Adrenal gland (tissue), 12 donors: Measurements from ENCODE around the gene NCK2. TPM values are rescaled to one million over a fixed set of nuclear protein-coding genes. Genes with fewer than 3 reads are reported as not detected.
A peak's percentile ranks its signal among the peaks of the same experiment; 100 is the strongest.

Experiments
- DNase-seq, 7 donors: peaks; one replicate each; pipeline ENCODE4 v3.0.0-alpha.2; 2019 to 2020
- H3K27ac ChIP-seq, 5 donors: fragments of 200-600 bp; sonication (generic) in 4 of 5; 1 replicate in 3 of 5; 2 replicates in 2 of 5; pipeline versions ENCODE4 v1.5.1 to v1.8.0; 2016 to 2020; ENCODE audit warnings: mild to moderate bottlenecking in 1 of 5
- H3K27me3 ChIP-seq: fragments of 200-600 bp; 2 replicates; pipeline ENCODE4 v1.8.0; 2021
- H3K36me3 ChIP-seq, 2 donors: fragments of 200-600 bp; replicated peaks in 1 of 2; 1 replicate in 1 of 2; 2 replicates in 1 of 2; pipeline versions ENCODE4 v1.5.1 to v1.8.0; 2018 to 2022
- H3K4me1 ChIP-seq, 2 donors: fragments of 200-600 bp; replicated peaks in 1 of 2; 1 replicate in 1 of 2; 2 replicates in 1 of 2; pipeline versions ENCODE4 v1.5.1 to v1.8.0; 2018 to 2021
- H3K4me3 ChIP-seq, 4 donors: fragments of 200-600 bp; sonication (generic) in 3 of 4; one replicate each; pipeline ENCODE4 v1.5.1; 2016 to 2018
- H3K9me3 ChIP-seq, 3 donors: fragments of 200-600 bp; sonication (generic) in 1 of 3; replicated peaks in 1 of 3; 1 replicate in 2 of 3; 2 replicates in 1 of 3; pipeline versions ENCODE4 v1.5.1 to v1.8.0; 2016 to 2021
- POLR2A ChIP-seq, 2 donors: fragments of 450-650 bp; IDR thresholded peaks; one replicate each; pipeline ENCODE4 v1.6.1; 2017; ENCODE audit warnings: antibody characterized with exemption in 2 of 2, mild to moderate bottlenecking in 2 of 2, moderate library complexity in 1 of 2
- WGBS, 4 donors: extraction: QIAGEN DNeasy Blood & Tissue Kit in 2 of 4; methylation state at CpG; one replicate each; pipeline versions ENCODE4 v1.1.5 to v1.1.7; 2013 to 2017; 5-methylcytosine and 5-hydroxymethylcytosine counted together
- intact Hi-C, 2 donors: fragments of 100-400 bp; cut with DNase I; formaldehyde crosslinking; loops; one replicate each; pipeline versions ENCODE4 v1.14.1 to v1.15.0; 2022 to 2023
- polyA plus RNA-seq, 3 donors: library from polyadenylated mRNA; stranded (reverse); fragments of 200-250 nt in 2 of 3; fragments of 350-450 nt in 1 of 3; fragmentation: Illumina TruSeq in 1 of 3; extraction: RNeasy Lipid Tissue Mini Kit (QIAGEN cat#74804) in 1 of 3; gene quantifications; one replicate each; pipeline ENCODE4 v1.2.3, GENCODE V29; 2013 to 2014
- total RNA-seq, 9 donors: library from RNA; depleted of rRNA in 4 of 9; stranded (reverse); fragments of >200 nt in 4 of 9; fragments of 120-200 nt in 1 of 9; fragmentation: NEBNext Ultra II Directional in 1 of 9; extraction: Animal tissue kit (Norgen Biotek cat#: 25700) in 1 of 9; gene quantifications; one replicate each; pipeline versions ENCODE4 v1.1.0 to v1.2.4, GENCODE V29; 2013 to 2023
- TF ChIP-seq, protein P1 (sequence below), 6 experiments: fragments of 450-650 bp in 4 of 6; fragments of 200-600 bp in 2 of 6; sonication (generic) in 1 of 6; IDR thresholded peaks; 1 replicate in 5 of 6; 2 replicates in 1 of 6; pipeline versions ENCODE4 v1.5.1 to v1.8.0; 2016 to 2021; ENCODE audit warnings: antibody characterized with exemption in 6 of 6, mild to moderate bottlenecking in 2 of 6, moderate library complexity in 1 of 6
- donor health status: healthy with polysubstance abuse.
- donor health status: Bipolar disorder and iron deficiency.
- donor health status: DM: yes; HTN: yes; CAD: no.
- donor health status: DM: no; HTN: no; CAD: no.
- donor health status: DM: no; HTN: no; CAD: no.
- donor health status: DM: yes; HTN: yes; CAD: no.

NCK2 gene
- total and polyA plus RNA-seq, 12 donors = 13.7 to 56.0 (median 37.3) TPM

DNA sequence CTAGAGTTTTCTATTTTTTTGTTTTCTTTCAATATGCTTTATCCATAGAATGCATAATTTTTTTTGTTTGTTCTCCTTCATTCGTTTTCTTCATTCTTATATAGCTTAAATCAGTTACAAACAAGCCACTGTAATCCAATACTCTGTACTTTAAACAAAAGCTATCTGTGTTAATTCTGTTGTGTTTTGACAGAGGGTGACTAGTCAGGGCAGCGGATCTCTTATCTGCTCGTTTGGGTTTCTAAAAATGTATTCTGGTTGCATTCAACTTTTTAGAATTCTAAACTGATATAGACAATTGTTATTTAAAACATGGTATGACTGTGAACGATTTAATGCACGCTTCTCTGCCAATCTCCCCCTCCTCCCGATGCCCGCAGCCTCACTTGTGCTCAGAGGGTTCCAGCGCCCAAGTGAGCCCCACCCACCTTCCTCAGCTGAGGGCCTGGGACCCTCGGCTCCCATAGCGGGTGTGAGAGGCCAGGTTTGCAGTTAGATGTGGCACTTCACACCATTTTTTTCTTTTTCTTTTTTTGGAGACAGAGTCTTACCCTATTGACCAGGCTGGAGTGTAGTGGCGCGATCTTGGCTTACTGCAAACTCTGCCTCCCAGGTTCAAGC lies 44.1 kb downstream of the NCK2 start:
- 78 to 87% (median 83%) methylated on average over 12 of the region's 12 CpGs for WGBS, 4 donors
- no peak for DNase-seq
- TF ChIP-seq POLR2A (IDR thresholded peaks at IDR 0.05) = no peak
- TF ChIP-seq, protein P1, sequence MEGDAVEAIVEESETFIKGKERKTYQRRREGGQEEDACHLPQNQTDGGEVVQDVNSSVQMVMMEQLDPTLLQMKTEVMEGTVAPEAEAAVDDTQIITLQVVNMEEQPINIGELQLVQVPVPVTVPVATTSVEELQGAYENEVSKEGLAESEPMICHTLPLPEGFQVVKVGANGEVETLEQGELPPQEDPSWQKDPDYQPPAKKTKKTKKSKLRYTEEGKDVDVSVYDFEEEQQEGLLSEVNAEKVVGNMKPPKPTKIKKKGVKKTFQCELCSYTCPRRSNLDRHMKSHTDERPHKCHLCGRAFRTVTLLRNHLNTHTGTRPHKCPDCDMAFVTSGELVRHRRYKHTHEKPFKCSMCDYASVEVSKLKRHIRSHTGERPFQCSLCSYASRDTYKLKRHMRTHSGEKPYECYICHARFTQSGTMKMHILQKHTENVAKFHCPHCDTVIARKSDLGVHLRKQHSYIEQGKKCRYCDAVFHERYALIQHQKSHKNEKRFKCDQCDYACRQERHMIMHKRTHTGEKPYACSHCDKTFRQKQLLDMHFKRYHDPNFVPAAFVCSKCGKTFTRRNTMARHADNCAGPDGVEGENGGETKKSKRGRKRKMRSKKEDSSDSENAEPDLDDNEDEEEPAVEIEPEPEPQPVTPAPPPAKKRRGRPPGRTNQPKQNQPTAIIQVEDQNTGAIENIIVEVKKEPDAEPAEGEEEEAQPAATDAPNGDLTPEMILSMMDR (IDR thresholded peaks at IDR 0.05) = no peak
- Histone ChIP-seq H3K36me3 (no peaks in the 10 kb centered on the region), H3K27me3 (no peaks in the 10 kb centered on the region), H3K4me3 (no peak overlapping the region), H3K27ac (no peak overlapping the region), H3K9me3 (no peaks in the 10 kb centered on the region), H3K4me1 (peaks cover 17 to 44% of the 10 kb centered on the region in 2 donors)
- intact Hi-C loops = loop anchor here in 1 of 2 donors (10.0 kb wide), 1 partner anchor 86 kb away; no protein-coding TSS in a partner anchor

GRCh38 chr2:105789745-105790460 lies 45.2 kb downstream of the NCK2 start:
- WGBS, 4 donors = 30 to 33% (median 31%) methylated on average over 11 of the region's 11 CpGs
- intact Hi-C loops = loop anchor here in 1 of 2 donors (10.0 kb wide), 1 partner anchor 85 kb away; no protein-coding TSS in a partner anchor
- H3K36me3 ChIP-seq = no peaks in the 10 kb centered on the region
- peaks cover 17 to 45% of the 10 kb centered on the region in 2 donors for H3K4me1 ChIP-seq
- TF ChIP-seq, protein P1 (IDR thresholded peaks at IDR 0.05) = no peak
- TF ChIP-seq POLR2A (IDR thresholded peaks at IDR 0.05) = no peak
- DNase-seq = peak; percentile 76 to 91 (median 85)
- H3K4me3 ChIP-seq = peak overlapping the region in 1 of 4 donors; percentile 5
- H3K9me3 ChIP-seq = no peaks in the 10 kb centered on the region
- peak overlapping the region in 3 of 5 donors; percentile 40 to 75 (median 62) for H3K27ac ChIP-seq
- H3K27me3 ChIP-seq = no peaks in the 10 kb centered on the region

DNA sequence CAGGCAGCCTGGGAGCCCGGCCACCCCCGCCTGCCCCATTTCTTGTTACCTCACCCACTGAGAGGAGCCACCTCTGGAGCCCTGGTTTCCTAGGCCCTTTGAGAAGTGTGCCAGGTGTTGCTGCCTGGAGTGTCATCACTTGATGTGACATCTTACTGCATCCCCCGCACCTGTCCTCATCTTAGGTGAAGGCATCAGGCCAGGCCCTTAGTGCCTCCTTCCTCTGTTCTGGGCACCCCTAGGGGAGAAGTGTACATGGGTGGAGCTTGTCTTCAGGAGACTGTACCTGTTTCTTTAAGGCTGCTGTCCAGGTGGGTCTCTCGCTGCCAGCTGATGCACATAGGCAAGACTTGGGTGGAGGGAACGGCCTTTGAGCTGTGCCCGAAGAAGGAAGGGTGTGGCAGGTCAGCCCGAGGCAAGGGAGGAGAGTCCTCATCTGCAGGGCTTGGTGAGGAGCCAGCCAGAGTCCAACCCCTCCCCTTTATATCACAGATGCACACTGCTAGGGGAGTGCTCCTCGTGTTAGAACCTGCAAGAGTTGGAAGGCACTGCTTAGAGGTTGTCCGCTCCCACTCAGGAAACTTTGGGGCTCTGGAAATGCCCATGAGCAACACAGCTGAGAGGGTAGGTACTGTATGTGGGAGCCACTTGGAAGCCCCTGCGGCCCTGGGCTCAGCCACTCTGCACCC lies 45.9 kb downstream of the NCK2 start:
- peak overlapping the region in 3 of 5 donors; percentile 40 to 75 (median 62) for H3K27ac ChIP-seq
- H3K9me3 ChIP-seq = no peaks in the 10 kb centered on the region
- WGBS, 4 donors = 56 to 75% (median 58%) methylated on average over 5 to 10 of the region's 10 CpGs
- no peaks in the 10 kb centered on the region for H3K36me3 ChIP-seq
- DNase-seq = no peak
- no peaks in the 10 kb centered on the region for H3K27me3 ChIP-seq
- no peak for TF ChIP-seq POLR2A (IDR thresholded peaks at IDR 0.05)
- TF ChIP-seq, protein P1 (IDR thresholded peaks at IDR 0.05) = no peak
- intact Hi-C loops = no loop called here
- H3K4me1 ChIP-seq = peaks cover 17 to 52% of the 10 kb centered on the region in 2 donors
- H3K4me3 ChIP-seq = no peak overlapping the region

- no peak for DNase-seq
- Histone ChIP-seq H3K27ac (no peak overlapping the region), H3K4me1 (peaks cover 17 to 58% of the 10 kb centered on the region in 2 donors), H3K27me3 (no peaks in the 10 kb centered on the region), H3K36me3 (no peaks in the 10 kb centered on the region), H3K9me3 (no peaks in the 10 kb centered on the region), H3K4me3 (no peak overlapping the region)
- WGBS, 4 donors = 84 to 87% (median 85%) methylated on average over 12 of the region's 12 CpGs
- intact Hi-C loops = no loop called here
- TF ChIP-seq, protein P1 (IDR thresholded peaks at IDR 0.05) = no peak
- no peak for TF ChIP-seq POLR2A (IDR thresholded peaks at IDR 0.05)
Observed at GRCh38 chr2:105791229-105791628, 46.5 kb downstream of the NCK2 start.
